Activated T-cell treated with anti-CD3 and anti-CD28 coated beads, Interleukin-2, amount 50 U/mL, for 24 hours (primary cell): Measurements from ENCODE around the gene ZRANB3.
"Not testable (repeated sequence)": the region's sequence is repeated elsewhere in the genome, so short reads cannot be mapped to it uniquely, and the experiment has no call there.

Experiments used
- DNase-seq: peaks from one replicate; pipeline ENCODE4 v3.0.0-alpha.2; 2020
- H3K27ac Mint-ChIP-seq: 2 replicates; pipeline ENCODE4 v1.8.0; 2020; ENCODE audit warnings: mild to moderate bottlenecking, mixed read lengths
- H3K27me3 Mint-ChIP-seq: 2 replicates; pipeline ENCODE4 v1.8.0; 2020; ENCODE audit warnings: mixed read lengths
- H3K36me3 Mint-ChIP-seq: 2 replicates; pipeline ENCODE4 v1.8.0; 2020; ENCODE audit warnings: low read depth, mixed read lengths
- H3K4me1 Mint-ChIP-seq: 2 replicates; pipeline ENCODE4 v1.8.0; 2020; ENCODE audit warnings: low read depth, mixed read lengths
- H3K4me3 Mint-ChIP-seq: 2 replicates; pipeline ENCODE4 v1.8.0; 2020; ENCODE audit warnings: mild to moderate bottlenecking, moderate library complexity, mixed read lengths
- H3K9me3 Mint-ChIP-seq: 2 replicates; pipeline ENCODE4 v1.8.0; 2020; ENCODE audit warnings: mixed read lengths

The ZRANB3 gene

DNA sequence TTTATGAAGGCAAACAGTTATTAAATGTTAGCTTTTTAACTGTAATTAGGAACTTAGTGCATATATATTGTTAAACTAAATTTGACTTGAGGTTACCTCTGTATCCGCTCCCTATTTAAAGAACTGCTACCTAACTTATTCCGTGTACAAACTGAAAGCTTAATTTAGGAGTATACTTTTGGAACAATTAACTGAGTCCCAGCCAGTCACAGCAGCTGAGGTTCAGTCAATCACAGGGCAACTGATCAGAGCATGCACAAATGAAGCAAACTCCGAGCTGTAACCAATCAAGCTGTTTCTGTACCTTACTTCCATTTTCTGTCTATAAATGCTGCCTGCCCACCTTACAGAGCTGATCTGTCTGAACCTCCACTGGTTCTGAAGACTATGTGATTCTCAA, 417.7 kb downstream of the ZRANB3 start:
- DNase-seq, result no peak
- Mint-ChIP-seq H3K27me3 (no peaks in the 10 kb centered on the region), H3K36me3 (peaks cover 57% of the 10 kb centered on the region), H3K27ac (no peak overlapping the region), H3K4me1 (peaks cover 2% of the 10 kb centered on the region), H3K4me3 (no peak overlapping the region), H3K9me3 (no peaks in the 10 kb centered on the region)

DNA sequence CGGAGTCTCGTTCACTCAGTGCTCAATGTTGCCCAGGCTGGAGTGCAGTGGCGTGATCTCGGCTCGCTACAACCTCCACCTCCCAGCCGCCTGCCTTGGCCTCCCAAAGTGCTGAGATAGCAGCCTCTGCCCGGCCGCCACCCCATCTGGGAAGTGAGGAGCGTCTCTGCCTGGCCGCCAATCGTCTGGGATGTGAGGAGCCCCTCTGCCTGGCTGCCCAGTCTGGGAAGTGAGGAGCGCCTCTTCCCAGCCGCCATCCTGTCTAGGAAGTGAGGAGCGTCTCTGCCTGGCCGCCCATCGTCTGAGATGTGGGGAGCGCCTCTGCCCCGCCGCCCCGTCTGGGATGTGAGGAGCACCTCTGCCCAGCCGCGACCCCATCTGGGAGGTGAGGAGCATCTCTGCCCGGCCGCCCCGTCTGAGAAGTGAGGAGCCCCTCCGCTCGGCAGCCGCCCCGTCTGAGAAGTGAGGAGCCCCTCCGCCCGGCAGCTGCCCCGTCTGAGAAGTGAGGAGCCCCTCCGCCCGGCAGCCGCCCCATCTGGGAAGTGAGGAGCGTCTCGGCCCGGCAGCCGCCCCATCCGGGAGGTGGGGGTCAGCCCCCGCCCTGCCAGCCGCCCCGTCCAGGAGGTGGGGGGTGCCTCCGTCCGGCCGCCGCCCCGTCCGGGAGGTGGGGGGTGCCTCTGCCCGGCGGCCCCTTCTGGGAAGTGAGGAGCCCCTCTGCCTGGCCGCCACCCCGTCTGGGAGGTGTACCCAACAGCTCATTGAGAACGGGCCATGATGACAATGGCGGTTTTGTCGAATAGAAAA, 425.3 kb downstream of the ZRANB3 start:
- not testable (repeated sequence) for H3K27me3 Mint-ChIP-seq, H3K27ac Mint-ChIP-seq, H3K4me1 Mint-ChIP-seq, DNase-seq, H3K9me3 Mint-ChIP-seq, H3K4me3 Mint-ChIP-seq
- peaks cover 60% of the 10 kb centered on the region for H3K36me3 Mint-ChIP-seq

DNA sequence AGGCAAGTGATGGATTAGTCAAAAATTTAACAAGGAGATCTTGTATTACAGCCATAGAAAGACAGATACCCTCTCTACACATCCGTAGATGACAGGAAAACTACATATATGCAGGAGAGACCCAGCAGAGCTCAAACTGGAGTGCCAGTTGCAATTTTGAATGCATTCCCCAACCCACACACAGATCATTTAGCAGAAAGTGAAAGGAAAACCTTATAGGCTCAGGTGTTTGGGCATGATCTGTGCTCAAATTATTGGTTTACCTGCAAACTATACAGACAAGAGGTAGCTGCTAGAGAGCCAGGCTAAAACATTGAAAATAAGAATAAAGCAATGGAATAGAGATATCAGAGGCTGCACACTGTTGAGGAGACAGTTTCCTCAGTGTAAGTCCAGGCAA, 427.2 kb downstream of the ZRANB3 start:
- no peak overlapping the region for H3K27ac Mint-ChIP-seq
- peaks cover 67% of the 10 kb centered on the region for H3K36me3 Mint-ChIP-seq
- H3K4me3 Mint-ChIP-seq, result no peak overlapping the region
- peaks cover 23% of the 10 kb centered on the region for H3K4me1 Mint-ChIP-seq
- no peaks in the 10 kb centered on the region for H3K27me3 Mint-ChIP-seq
- no peak for DNase-seq
- peaks cover 4% of the 10 kb centered on the region for H3K9me3 Mint-ChIP-seq

DNA sequence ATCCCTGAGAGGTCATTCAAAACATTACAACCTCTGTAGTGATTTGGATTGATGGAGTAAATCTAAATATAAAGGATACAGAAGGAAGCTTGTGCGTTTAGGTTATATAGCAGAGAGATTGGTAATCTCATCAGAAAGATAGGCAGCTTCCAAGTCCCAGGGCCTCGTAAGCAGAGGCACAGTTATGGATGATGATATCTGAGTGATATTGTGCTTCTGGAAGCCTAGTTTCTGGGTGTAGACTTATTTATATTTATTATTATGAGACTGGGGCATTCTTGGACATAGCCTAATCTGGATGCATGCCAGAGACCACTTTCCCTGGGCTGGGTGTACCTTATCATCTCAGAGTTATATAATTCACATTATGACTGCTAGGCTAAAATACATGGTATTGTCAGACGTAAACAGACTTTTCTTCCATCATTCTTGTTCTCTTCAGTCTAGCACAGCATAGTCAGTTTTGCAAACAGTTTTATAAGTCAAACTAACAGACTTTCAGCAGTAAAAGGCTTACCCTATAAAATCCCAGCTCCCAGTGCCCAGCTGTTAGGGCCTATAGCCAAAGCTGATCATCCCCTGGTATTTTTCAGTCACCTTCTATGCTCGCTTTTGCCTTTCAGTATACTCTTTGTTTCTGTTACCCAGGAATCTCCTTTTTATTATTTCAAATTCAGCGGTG, 431.1 kb downstream of the ZRANB3 start:
- Mint-ChIP-seq H3K9me3 (peaks cover 4% of the 10 kb centered on the region), H3K4me1 (peaks cover 29% of the 10 kb centered on the region), H3K4me3 (no peak overlapping the region), H3K27ac (peak overlapping the region; percentile 31), H3K36me3 (peaks cover 75% of the 10 kb centered on the region), H3K27me3 (no peaks in the 10 kb centered on the region)
- no peak for DNase-seq

DNA sequence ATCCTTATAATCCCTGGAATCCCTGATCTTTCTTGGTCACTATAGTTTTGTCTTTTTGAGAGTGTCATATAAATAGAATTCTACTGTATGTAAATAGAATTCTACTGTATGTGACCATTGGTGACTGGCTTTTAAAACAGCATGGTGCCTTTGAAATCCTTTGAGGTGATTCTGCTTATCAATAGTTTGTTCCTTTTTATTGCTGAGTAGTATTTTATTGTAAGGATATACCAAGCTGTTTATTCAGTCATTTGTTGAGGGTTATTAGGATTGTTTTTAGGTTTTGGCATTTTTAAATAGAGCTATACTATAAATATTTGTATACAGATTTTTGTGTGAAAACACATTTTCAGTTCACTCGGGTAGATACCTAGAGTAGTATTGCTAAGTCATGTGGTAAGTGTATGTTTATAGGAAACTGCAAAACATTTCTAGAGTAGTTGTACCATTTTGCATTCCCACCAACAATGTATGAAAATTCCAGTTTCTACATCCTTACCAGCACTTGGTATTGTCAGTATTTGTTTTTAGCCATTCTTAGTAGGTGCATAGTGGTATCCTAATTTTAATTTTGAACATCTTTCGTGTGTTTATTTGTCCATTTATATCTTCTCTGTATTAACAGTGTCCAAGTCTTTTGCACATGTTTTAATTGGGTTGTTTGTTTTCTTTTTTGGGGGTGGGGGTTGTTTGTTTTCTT, 433.3 kb downstream of the ZRANB3 start:
- peaks cover 76% of the 10 kb centered on the region for H3K36me3 Mint-ChIP-seq
- H3K27ac Mint-ChIP-seq, result no peak overlapping the region
- H3K4me3 Mint-ChIP-seq, result no peak overlapping the region
- no peak for DNase-seq
- H3K27me3 Mint-ChIP-seq, result no peaks in the 10 kb centered on the region
- peaks cover 28% of the 10 kb centered on the region for H3K4me1 Mint-ChIP-seq
- H3K9me3 Mint-ChIP-seq, result no peaks in the 10 kb centered on the region

DNA sequence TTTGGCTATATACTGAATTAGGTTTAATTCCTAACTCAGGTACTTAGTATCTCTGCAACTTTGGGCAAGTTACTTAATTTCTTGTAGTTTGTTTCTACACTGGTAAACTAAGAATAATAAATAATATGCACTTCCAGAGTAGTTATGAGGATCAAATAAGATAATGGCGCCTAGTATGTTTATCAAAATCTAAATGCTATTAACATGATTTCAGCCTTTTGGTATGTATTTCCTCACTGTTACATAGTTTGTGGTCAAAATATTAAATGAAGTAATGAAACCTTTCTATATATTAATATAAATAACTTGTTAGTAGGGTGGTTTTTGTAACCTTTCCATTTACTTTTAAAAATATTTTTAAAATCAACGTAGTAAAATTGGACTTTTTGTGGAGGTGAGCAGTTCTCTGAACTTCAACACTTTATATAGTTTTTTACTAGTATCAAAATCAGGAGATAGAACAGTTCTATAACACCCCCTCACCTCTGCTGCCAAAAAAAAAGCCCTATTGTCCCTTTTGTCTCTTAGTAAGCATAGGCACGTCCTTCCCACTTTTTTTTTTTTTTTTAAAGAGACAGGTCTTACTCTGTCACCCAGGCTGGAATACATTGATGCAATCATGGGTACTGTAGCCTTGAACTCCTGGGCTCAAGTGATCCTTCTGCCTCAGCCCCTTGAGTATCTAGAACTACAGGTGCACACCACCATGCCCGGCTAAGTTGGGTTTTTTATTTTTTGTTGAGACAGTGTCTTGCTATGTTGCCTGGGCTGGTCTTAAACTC, 434.2 kb downstream of the ZRANB3 start:
- H3K27ac Mint-ChIP-seq, result no peak overlapping the region

DNA sequence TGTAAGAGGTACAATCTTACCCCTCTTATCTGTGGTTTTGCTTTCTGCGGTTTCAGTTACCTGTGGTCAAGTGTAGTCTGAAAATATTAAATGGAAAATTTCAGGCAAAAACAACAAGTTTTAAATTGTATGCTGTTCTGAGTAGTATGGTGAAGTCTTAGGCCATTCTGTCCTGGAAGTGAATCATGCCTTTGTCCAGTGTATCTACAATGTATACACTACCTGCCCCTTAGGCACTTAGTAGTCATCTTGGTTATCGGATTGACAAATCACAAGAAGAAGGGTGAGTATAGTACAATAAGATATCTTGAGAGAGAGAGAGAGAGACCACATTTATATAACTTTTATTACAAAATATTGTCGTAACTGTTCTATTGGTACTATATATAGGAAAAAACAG, 435.4 kb downstream of the ZRANB3 start:
- Mint-ChIP-seq H3K27me3 (no peaks in the 10 kb centered on the region), H3K27ac (no peak overlapping the region), H3K9me3 (no peaks in the 10 kb centered on the region), H3K36me3 (peaks cover 80% of the 10 kb centered on the region), H3K4me1 (peaks cover 26% of the 10 kb centered on the region), H3K4me3 (no peak overlapping the region)
- DNase-seq, result no peak

More for the DNA sequence above, 434.2 kb downstream of the ZRANB3 start:
- H3K27me3 Mint-ChIP-seq, result no peaks in the 10 kb centered on the region
- DNase-seq, result no peak
- H3K36me3 Mint-ChIP-seq, result peaks cover 76% of the 10 kb centered on the region
- no peaks in the 10 kb centered on the region for H3K9me3 Mint-ChIP-seq
- no peak overlapping the region for H3K4me3 Mint-ChIP-seq
- peaks cover 28% of the 10 kb centered on the region for H3K4me1 Mint-ChIP-seq

DNA sequence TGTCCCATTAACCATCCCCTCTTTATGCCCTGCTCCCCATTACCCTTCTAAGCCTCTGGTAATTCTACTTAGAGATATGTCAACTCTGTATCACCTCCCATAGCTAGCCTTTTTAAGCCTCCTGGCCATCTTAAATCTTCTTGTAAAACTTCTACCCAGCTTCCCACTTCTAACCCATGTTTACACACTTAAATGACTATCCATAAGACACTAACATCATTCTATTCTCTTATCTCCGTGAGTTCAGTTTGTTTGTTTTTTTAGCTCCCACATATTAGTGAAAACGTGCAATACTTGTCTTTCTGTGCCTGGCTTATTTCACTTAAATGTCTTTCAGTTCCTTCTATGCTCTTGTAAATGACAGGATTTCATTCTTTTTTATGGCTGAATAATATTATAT, 436.5 kb downstream of the ZRANB3 start:
- Mint-ChIP-seq H3K27ac (no peak overlapping the region), H3K36me3 (peaks cover 80% of the 10 kb centered on the region), H3K4me3 (no peak overlapping the region)

DNA sequence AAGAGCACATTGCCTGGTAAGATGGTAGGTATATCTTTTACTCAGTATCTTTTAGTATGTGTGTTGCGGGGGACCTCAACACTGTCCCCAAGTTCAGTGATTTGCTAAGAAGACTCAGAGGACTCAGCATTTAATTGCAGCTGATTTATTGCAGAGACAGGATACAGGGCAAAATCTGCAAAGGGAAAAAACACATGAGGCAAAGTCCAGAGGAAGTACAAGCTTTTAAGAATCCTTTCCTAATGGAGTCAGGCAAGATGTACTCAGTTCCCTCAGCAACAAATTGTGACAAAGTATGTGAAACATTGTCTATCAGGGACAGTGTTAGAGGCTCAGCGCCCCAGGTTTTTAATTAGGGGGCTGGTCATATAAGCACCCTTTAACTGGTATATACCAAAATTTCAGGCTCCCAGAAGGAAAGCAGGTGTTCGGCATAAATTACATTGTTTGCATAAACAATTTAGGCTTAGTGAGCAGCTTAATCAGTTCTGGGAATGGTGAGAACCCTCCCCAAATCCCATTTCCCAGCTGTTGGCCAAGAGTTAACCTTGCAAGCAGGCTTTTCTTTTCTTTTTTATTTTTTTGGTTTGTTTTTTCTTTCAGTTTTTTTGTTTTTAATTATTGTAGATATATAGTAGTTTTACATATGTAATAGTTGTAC, 437.2 kb downstream of the ZRANB3 start:
- H3K4me3 Mint-ChIP-seq, result no peak overlapping the region
- no peaks in the 10 kb centered on the region for H3K9me3 Mint-ChIP-seq
- no peak overlapping the region for H3K27ac Mint-ChIP-seq
- peaks cover 80% of the 10 kb centered on the region for H3K36me3 Mint-ChIP-seq
- H3K27me3 Mint-ChIP-seq, result no peaks in the 10 kb centered on the region
- DNase-seq, result no peak
- peaks cover 12% of the 10 kb centered on the region for H3K4me1 Mint-ChIP-seq

More for the DNA sequence above, 436.5 kb downstream of the ZRANB3 start:
- H3K27me3 Mint-ChIP-seq, result no peaks in the 10 kb centered on the region
- DNase-seq, result no peak
- H3K9me3 Mint-ChIP-seq, result no peaks in the 10 kb centered on the region
- H3K4me1 Mint-ChIP-seq, result peaks cover 19% of the 10 kb centered on the region

DNA sequence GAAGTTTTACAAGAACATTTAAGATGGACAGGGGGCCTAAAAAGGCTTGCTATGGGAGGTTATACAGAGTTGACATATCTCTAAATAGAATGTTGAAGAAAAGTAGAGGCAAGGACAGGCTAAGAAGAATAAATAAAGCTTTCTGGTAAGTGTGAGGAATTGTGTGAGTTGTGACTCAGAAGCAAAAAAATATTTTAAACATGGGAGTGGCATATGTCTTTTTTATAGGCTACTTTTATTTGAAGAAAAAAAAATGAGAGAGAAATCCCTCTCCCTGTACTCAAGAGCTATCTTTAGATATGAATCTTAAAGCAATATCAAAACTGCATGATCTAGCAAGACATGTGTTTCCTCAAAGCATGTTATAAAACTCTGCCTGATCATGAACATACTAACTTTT, 437.8 kb downstream of the ZRANB3 start:
- Mint-ChIP-seq H3K4me3 (no peak overlapping the region), H3K27ac (no peak overlapping the region), H3K36me3 (peaks cover 85% of the 10 kb centered on the region), H3K9me3 (no peaks in the 10 kb centered on the region), H3K4me1 (peaks cover 12% of the 10 kb centered on the region), H3K27me3 (no peaks in the 10 kb centered on the region)
- DNase-seq, result no peak

DNA sequence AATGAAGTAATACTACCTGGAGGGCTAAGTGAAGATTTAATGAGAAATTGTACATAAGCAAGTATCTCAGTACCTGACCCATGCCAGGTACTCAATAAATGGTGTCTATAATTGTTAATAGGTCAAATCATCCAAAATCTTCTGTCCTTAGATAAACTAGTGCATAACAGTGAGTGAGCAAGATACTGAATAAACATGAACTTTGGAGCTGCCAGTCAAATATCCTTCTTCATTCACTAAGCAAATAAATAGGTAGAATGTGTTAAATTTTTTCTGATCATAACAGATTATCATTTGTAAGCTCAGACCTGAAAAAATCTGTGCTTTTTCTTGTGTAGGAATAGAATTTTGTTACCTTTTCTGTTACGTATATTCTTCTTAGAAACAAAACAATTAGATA, 439.3 kb downstream of the ZRANB3 start:
- peaks cover 88% of the 10 kb centered on the region for H3K36me3 Mint-ChIP-seq

DNA sequence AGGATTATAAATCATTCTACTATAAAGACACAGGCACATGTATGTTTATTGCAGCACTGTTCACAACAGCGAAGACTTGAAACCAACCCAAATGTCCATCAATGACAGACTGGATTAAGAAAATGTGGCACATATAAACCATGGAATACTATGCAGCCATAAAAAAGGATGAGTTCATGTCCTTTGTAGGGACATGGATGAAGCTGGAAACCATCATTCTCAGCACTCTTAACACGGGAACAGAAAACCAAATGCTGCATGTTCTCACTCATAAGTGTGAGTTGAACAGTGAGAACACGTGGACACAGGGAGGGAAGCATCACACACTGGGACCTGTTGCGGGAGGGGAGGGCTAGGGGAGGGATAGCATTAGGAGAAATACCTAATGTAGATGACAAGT, 441.4 kb downstream of the ZRANB3 start:
- H3K27me3 Mint-ChIP-seq, DNase-seq, H3K4me3 Mint-ChIP-seq, H3K27ac Mint-ChIP-seq, H3K9me3 Mint-ChIP-seq: not testable (repeated sequence)
- H3K36me3 Mint-ChIP-seq, result peaks cover 84% of the 10 kb centered on the region
- H3K4me1 Mint-ChIP-seq, result peaks cover 25% of the 10 kb centered on the region

More for the DNA sequence above, 439.3 kb downstream of the ZRANB3 start:
- H3K4me1 Mint-ChIP-seq, result peaks cover 15% of the 10 kb centered on the region
- no peak overlapping the region for H3K4me3 Mint-ChIP-seq
- DNase-seq, result no peak
- H3K27ac Mint-ChIP-seq, result no peak overlapping the region
- no peaks in the 10 kb centered on the region for H3K9me3 Mint-ChIP-seq
- H3K27me3 Mint-ChIP-seq, result no peaks in the 10 kb centered on the region
